Glutamatergic neuron (in vitro differentiated cells): ENCODE measurements around the gene RLN3. TPM values are rescaled to one million over a fixed set of nuclear protein-coding genes. Genes with fewer than 3 reads are reported as not detected.
A peak's percentile ranks its signal among the peaks of the same experiment; 100 is the strongest.

Source experiments
- DNase-seq: peaks from one replicate; pipeline ENCODE4 v3.0.0; 2022
- H3K27ac Mint-ChIP-seq: one replicate; pipeline ENCODE4 v1.8.0; 2020; ENCODE audit warnings: mild to moderate bottlenecking, mixed read lengths, inconsistent platforms; ENCODE audit not compliant: unreplicated experiment
- H3K27me3 Mint-ChIP-seq: one replicate; pipeline ENCODE4 v1.8.0; 2020; ENCODE audit warnings: mild to moderate bottlenecking, moderate library complexity, mixed read lengths, inconsistent platforms; ENCODE audit not compliant: unreplicated experiment
- H3K36me3 Mint-ChIP-seq: one replicate; pipeline ENCODE4 v1.8.0; 2020; ENCODE audit warnings: mild to moderate bottlenecking, mixed read lengths, inconsistent platforms; ENCODE audit not compliant: unreplicated experiment
- H3K4me1 Mint-ChIP-seq: one replicate; pipeline ENCODE4 v1.8.0; 2020; ENCODE audit warnings: mild to moderate bottlenecking, low read depth, mixed read lengths, inconsistent platforms; ENCODE audit not compliant: unreplicated experiment
- H3K4me3 Mint-ChIP-seq: one replicate; pipeline ENCODE4 v1.8.0; 2020; ENCODE audit warnings: mild to moderate bottlenecking, mixed read lengths, inconsistent platforms; ENCODE audit not compliant: unreplicated experiment
- H3K9me3 Mint-ChIP-seq: one replicate; pipeline ENCODE4 v1.8.0; 2020; ENCODE audit warnings: mild to moderate bottlenecking, moderate library complexity, mixed read lengths, inconsistent platforms; ENCODE audit not compliant: unreplicated experiment
- CTCF ChIP-seq: fragments of 200-600 bp; sonication (generic); IDR thresholded peaks from one replicate; pipeline ENCODE4 v1.5.0; 2021; ENCODE audit not compliant: partially characterized antibody, unreplicated experiment
- long read RNA-seq: library from polyadenylated mRNA; unstranded; transcript quantifications from one replicate; pipeline ENCODE4 v2.0.0, GENCODE V29; 2020; ENCODE audit not compliant: unreplicated experiment
- total RNA-seq: library from RNA; stranded (reverse); fragmentation: NEBNext Ultra II Directional; extraction: Animal tissue kit (Norgen Biotek cat#: 25700); gene quantifications from one replicate; pipeline ENCODE4 v1.2.1, GENCODE V29; 2021; ENCODE audit not compliant: unreplicated experiment

RLN3 gene
- not detected for total RNA-seq
- long read RNA-seq, result 0 reads

- TF ChIP-seq CTCF, result no peak
- Mint-ChIP-seq H3K36me3 (no peaks in the 10 kb centered on the region), H3K4me3 (no peak within 1 kb of the TSS), H3K27me3 (peaks cover 7% of the 10 kb centered on the region), H3K9me3 (peaks cover 2% of the 10 kb centered on the region), H3K27ac (no peak within 1 kb of the TSS), H3K4me1 (no peaks in the 10 kb centered on the region)
- no peak for DNase-seq
Measured at GRCh38 chr19:14027856-14028450, at the start of gene RLN3. Gene RLN3 (plus strand): TSS chr19:14028148. CDS start chr19:14028205, 57 bp downstream.

- Mint-ChIP-seq H3K9me3 (peaks cover 9% of the 10 kb centered on the region), H3K27ac (no peak overlapping the region), H3K4me1 (peaks cover 9% of the 10 kb centered on the region), H3K36me3 (no peaks in the 10 kb centered on the region), H3K27me3 (peaks cover 9% of the 10 kb centered on the region), H3K4me3 (no peak overlapping the region)
- DNase-seq, result peak; percentile 75
- no peak for TF ChIP-seq CTCF
Measured at GRCh38 chr19:13978351-13979243, 49.4 kb upstream of the RLN3 start.

GRCh38 chr19:13979244-13979615 lies 48.7 kb upstream of the RLN3 start:
- TF ChIP-seq CTCF, result no peak
- H3K27ac Mint-ChIP-seq, result no peak overlapping the region
- H3K36me3 Mint-ChIP-seq, result no peaks in the 10 kb centered on the region
- peaks cover 4% of the 10 kb centered on the region for H3K9me3 Mint-ChIP-seq
- H3K4me3 Mint-ChIP-seq, result no peak overlapping the region
- DNase-seq, result no peak
- H3K4me1 Mint-ChIP-seq, result peaks cover 6% of the 10 kb centered on the region
- peaks cover 6% of the 10 kb centered on the region for H3K27me3 Mint-ChIP-seq

GRCh38 chr19:13979686-13980085 lies 48.3 kb upstream of the RLN3 start:
- Mint-ChIP-seq H3K4me3 (no peak overlapping the region), H3K27ac (no peak overlapping the region), H3K27me3 (peaks cover 2% of the 10 kb centered on the region), H3K4me1 (peaks cover 4% of the 10 kb centered on the region), H3K9me3 (no peaks in the 10 kb centered on the region), H3K36me3 (no peaks in the 10 kb centered on the region)
- no peak for TF ChIP-seq CTCF
- DNase-seq, result no peak

- Mint-ChIP-seq H3K4me3 (no peak overlapping the region), H3K9me3 (no peaks in the 10 kb centered on the region)
Measured at GRCh38 chr19:13980340-13980739, 47.6 kb upstream of the RLN3 start.

More at GRCh38 chr19:13980340-13980739, 47.6 kb upstream of the RLN3 start:
- no peak for TF ChIP-seq CTCF
- Mint-ChIP-seq H3K36me3 (no peaks in the 10 kb centered on the region), H3K27ac (no peak overlapping the region), H3K4me1 (peaks cover 5% of the 10 kb centered on the region), H3K27me3 (peaks cover 2% of the 10 kb centered on the region)
- DNase-seq, result no peak
